Caco-2 (cell line): ENCODE results near the gene DENND1B. TPM values are rescaled to one million over a fixed set of nuclear protein-coding genes. Genes with fewer than 3 reads are reported as not detected.
"Not testable (repeated sequence)": the region's sequence is repeated elsewhere in the genome, so short reads cannot be mapped to it uniquely, and the experiment has no call there.

Experiments
- BruUV-seq: library from RNA; stranded (reverse); fragments of 400-500 nt; replicated peaks from 2 replicates; lab custom pipeline; 2021; lab: Mats Ljungman, UMichigan
- CTCF ChIA-PET: fragments of 300-600 bp; sonication (Branson Sonifier 250); formaldehyde crosslinking; loops from one replicate; lab custom pipeline; 2022; ENCODE audit warnings: antibody characterized with exemption; lab: Charles Lee
- POLR2A ChIA-PET: fragments of 300-600 bp; sonication (Branson Sonifier 250); formaldehyde crosslinking; loops from one replicate; lab custom pipeline; 2022; ENCODE audit warnings: antibody characterized with exemption; lab: Charles Lee
- DNase-seq, 2 experiments: peaks; one replicate each; pipeline versions ENCODE4 v3.0.0 to v3.0.0-alpha.2; 2020 to 2022
- H3K27me3 ChIP-seq: replicated peaks from 2 replicates; pipeline ENCODE4 v1.6.0; 2011; ENCODE audit warnings: low read length; ENCODE audit not compliant: control insufficient read depth, insufficient read depth
- H3K36me3 ChIP-seq: 2 replicates; pipeline ENCODE4 v1.5.1; 2011; ENCODE audit warnings: low read length; ENCODE audit not compliant: control insufficient read depth, insufficient read depth
- H3K4me1 ChIP-seq: fragments of 250-450 bp; sonication (Bioruptor Pico); 2 replicates; pipeline ENCODE4 v1.5.1; 2020; ENCODE audit warnings: mild to moderate bottlenecking
- H3K4me3 ChIP-seq: 2 replicates; pipeline ENCODE4 v1.5.1; 2011; ENCODE audit warnings: low read depth, mild to moderate bottlenecking, control low read depth, low read length
- H3K9me3 ChIP-seq: fragments of 250-450 bp; sonication (Bioruptor Pico); 2 replicates; pipeline ENCODE4 v1.5.1; 2020; ENCODE audit warnings: mild to moderate bottlenecking, moderate library complexity
- H3K27ac Mint-ChIP-seq: one replicate; pipeline ENCODE4 v1.8.0; 2022; ENCODE audit warnings: mixed read lengths; ENCODE audit not compliant: unreplicated experiment
- H3K27me3 Mint-ChIP-seq: one replicate; pipeline ENCODE4 v1.8.0; 2022; ENCODE audit warnings: mixed read lengths; ENCODE audit not compliant: insufficient read depth, unreplicated experiment
- H3K36me3 Mint-ChIP-seq: one replicate; pipeline ENCODE4 v1.8.0; 2022; ENCODE audit warnings: mild to moderate bottlenecking, mixed read lengths; ENCODE audit not compliant: insufficient read depth, unreplicated experiment
- H3K4me1 Mint-ChIP-seq: one replicate; pipeline ENCODE4 v1.8.0; 2022; ENCODE audit warnings: low read depth, mixed read lengths; ENCODE audit not compliant: unreplicated experiment
- H3K4me3 Mint-ChIP-seq: one replicate; pipeline ENCODE4 v1.8.0; 2022; ENCODE audit warnings: mild to moderate bottlenecking, moderate library complexity, mixed read lengths; ENCODE audit not compliant: unreplicated experiment
- H3K9me3 Mint-ChIP-seq: one replicate; pipeline ENCODE4 v1.8.0; 2022; ENCODE audit warnings: mixed read lengths; ENCODE audit not compliant: unreplicated experiment
- CTCF ChIP-seq, 2 experiments: fragments of 200-600 bp in 1 of 2; IDR thresholded peaks; 1 replicate in 1 of 2; 2 replicates in 1 of 2; pipeline versions ENCODE4 v1.5.1 to v1.8.0; 2011 to 2022; ENCODE audit warnings: antibody characterized with exemption in 1 of 2, control low read depth in 1 of 2, inconsistent platforms in 1 of 2, low read depth in 1 of 2, low read length in 1 of 2, mild to moderate bottlenecking in 1 of 2, moderate library complexity in 1 of 2; ENCODE audit not compliant: insufficient read depth in 1 of 2, severe bottlenecking in 1 of 2, unreplicated experiment in 1 of 2
- intact Hi-C: fragments of 100-400 bp; cut with micrococcal nuclease; formaldehyde crosslinking; loops from one replicate; pipeline ENCODE4 v1.10.0; 2022; ENCODE audit not compliant: unreplicated experiment
- total RNA-seq: library from RNA; stranded (reverse); gene quantifications from 2 replicates; pipeline ENCODE4 v1.2.3, GENCODE V29; 2022

Gene DENND1B
- total RNA-seq, 1 experiment from 2014 or later: 9.6 TPM

- intact Hi-C loops: no loop called here
- no peak overlapping the region for H3K4me3 Mint-ChIP-seq
- Histone ChIP-seq H3K4me1 (no peaks in the 10 kb centered on the region), H3K27me3 (no peaks in the 10 kb centered on the region), H3K4me3 (no peak overlapping the region), H3K36me3 (no peaks in the 10 kb centered on the region), H3K9me3 (no peaks in the 10 kb centered on the region)
- peaks cover 7% of the 10 kb centered on the region for H3K4me1 Mint-ChIP-seq
- POLR2A ChIA-PET: no interaction called here
- CTCF ChIA-PET: no interaction called here
- H3K27ac Mint-ChIP-seq: no peak overlapping the region
- no peak for TF ChIP-seq CTCF (IDR thresholded peaks at IDR 0.05; ENCODE audit: insufficient read depth in 1 of 2, low read depth in 1 of 2, low read length in 1 of 2, severe bottlenecking in 1 of 2, unreplicated experiment in 1 of 2)
- H3K9me3 Mint-ChIP-seq: no peaks in the 10 kb centered on the region
- H3K27me3 Mint-ChIP-seq: no peaks in the 10 kb centered on the region
- no peak for DNase-seq
- H3K36me3 Mint-ChIP-seq: no peaks in the 10 kb centered on the region
- no TSS peak for BruUV-seq
Measured at GRCh38 chr1:197761654-197762053, 13.6 kb downstream of the DENND1B start.

- H3K4me1 ChIP-seq, H3K9me3 Mint-ChIP-seq, H3K27me3 Mint-ChIP-seq, H3K27me3 ChIP-seq, H3K27ac Mint-ChIP-seq, H3K36me3 Mint-ChIP-seq, H3K4me3 Mint-ChIP-seq, H3K36me3 ChIP-seq, CTCF ChIA-PET, POLR2A ChIA-PET, H3K4me1 Mint-ChIP-seq, H3K9me3 ChIP-seq, DNase-seq, intact Hi-C loops, BruUV-seq, H3K4me3 ChIP-seq: not testable (repeated sequence)
Measured at GRCh38 chr1:197755553-197755952, 19.7 kb downstream of the DENND1B start.

DNA sequence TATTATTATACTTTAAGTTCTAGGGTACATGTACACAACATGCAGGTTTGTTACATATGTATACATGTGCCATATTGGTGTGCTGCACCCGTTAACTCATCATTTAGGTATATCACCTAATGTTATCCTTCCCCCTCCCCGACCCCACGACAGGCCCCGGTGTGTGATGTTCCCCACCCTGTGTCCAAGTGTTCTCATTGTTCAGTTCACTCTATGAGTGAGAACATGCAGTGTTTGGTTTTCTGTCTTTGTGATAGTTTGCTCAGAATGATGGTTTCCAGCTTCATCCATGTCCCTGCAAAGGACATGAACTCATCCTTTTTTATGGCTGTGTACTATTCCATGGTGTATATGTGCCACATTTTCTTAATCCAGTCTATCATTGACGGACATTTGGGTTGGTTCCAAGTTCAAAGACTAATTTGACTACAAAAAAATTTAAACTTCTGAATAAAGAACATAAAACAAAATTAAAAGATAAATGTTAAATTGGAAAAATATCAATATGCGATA lies 22.6 kb downstream of the DENND1B start:
- H3K4me1 Mint-ChIP-seq, H3K27me3 Mint-ChIP-seq, H3K4me3 Mint-ChIP-seq, H3K36me3 ChIP-seq, H3K36me3 Mint-ChIP-seq, intact Hi-C loops, DNase-seq, H3K4me1 ChIP-seq, CTCF ChIA-PET, H3K9me3 ChIP-seq, H3K27ac Mint-ChIP-seq, H3K4me3 ChIP-seq, POLR2A ChIA-PET, H3K9me3 Mint-ChIP-seq, H3K27me3 ChIP-seq, BruUV-seq: not testable (repeated sequence)

GRCh38 chr1:197750366-197750765 lies 24.9 kb downstream of the DENND1B start:
- H3K9me3 Mint-ChIP-seq: no peaks in the 10 kb centered on the region
- BruUV-seq: no TSS peak
- no peaks in the 10 kb centered on the region for H3K4me1 Mint-ChIP-seq
- H3K27me3 Mint-ChIP-seq: no peaks in the 10 kb centered on the region
- no peaks in the 10 kb centered on the region for H3K36me3 ChIP-seq
- DNase-seq: no peak
- no peak overlapping the region for H3K4me3 ChIP-seq
- H3K4me3 Mint-ChIP-seq: no peak overlapping the region
- no peaks in the 10 kb centered on the region for H3K36me3 Mint-ChIP-seq
- intact Hi-C loops: no loop called here
- ChIA-PET CTCF (no interaction called here), POLR2A (no interaction called here)
- H3K9me3 ChIP-seq: no peaks in the 10 kb centered on the region
- no peak for TF ChIP-seq CTCF (IDR thresholded peaks at IDR 0.05; ENCODE audit: insufficient read depth in 1 of 2, low read depth in 1 of 2, low read length in 1 of 2, severe bottlenecking in 1 of 2, unreplicated experiment in 1 of 2)
- H3K27me3 ChIP-seq: no peaks in the 10 kb centered on the region
- no peak overlapping the region for H3K27ac Mint-ChIP-seq
- H3K4me1 ChIP-seq: no peaks in the 10 kb centered on the region
